DMS53 treated with DMSO at 0.1 percent for 48 hours (cell line): ENCODE data around the gene ASB2.

Source experiments
- DNase-seq: peaks from one replicate; lab custom pipeline; 2025; ENCODE audit not compliant: unreplicated experiment; lab: John Stamatoyannopoulos, UW

ASB2 gene

DNA sequence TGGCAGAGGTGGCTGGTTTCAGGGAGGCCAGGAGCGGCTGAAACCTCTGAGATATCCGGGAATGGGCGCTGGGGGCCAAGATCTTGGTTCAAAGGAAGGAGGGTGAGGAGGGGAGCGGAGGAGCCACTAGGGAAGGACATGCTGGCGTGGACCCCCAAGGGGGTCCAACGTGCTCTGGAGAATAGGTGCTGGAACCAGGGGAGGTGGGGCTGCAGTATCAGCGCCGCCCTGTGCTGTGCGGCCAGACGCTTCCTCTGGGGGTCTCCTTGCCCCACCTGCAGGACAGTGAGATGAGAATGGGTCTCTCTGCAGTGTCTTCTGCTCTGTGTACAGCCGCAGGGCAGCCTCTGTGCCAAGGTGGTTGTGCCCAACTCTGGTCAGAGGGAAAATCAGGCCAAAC is 46.7 kb downstream of the ASB2 start:
- DNase-seq: no peak

DNA sequence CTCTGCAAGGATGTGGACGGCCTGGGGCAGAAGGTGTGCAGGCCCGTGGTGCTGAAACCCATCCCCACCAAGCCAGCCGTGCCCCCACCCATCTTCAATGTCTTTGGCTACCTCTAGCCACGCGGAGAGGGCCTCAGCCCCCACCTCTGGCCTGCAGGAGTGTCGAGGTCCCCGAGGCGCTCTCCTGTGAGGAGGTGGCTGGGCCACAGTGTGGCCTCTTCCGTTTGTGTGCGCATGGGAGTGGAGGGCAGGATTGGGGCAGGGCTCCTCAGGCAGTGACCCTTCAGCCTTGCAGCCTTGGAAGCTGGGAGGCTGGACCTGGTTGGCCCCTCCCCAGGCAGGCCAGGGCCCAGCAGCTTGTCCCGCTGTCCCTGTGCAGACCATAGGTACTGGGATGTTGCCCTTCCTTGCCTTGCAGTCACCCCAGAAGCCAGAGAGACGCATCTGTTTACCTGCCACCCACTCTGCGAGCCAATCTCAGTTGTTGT is 47.3 kb downstream of the ASB2 start:
- DNase-seq: no peak

DNA sequence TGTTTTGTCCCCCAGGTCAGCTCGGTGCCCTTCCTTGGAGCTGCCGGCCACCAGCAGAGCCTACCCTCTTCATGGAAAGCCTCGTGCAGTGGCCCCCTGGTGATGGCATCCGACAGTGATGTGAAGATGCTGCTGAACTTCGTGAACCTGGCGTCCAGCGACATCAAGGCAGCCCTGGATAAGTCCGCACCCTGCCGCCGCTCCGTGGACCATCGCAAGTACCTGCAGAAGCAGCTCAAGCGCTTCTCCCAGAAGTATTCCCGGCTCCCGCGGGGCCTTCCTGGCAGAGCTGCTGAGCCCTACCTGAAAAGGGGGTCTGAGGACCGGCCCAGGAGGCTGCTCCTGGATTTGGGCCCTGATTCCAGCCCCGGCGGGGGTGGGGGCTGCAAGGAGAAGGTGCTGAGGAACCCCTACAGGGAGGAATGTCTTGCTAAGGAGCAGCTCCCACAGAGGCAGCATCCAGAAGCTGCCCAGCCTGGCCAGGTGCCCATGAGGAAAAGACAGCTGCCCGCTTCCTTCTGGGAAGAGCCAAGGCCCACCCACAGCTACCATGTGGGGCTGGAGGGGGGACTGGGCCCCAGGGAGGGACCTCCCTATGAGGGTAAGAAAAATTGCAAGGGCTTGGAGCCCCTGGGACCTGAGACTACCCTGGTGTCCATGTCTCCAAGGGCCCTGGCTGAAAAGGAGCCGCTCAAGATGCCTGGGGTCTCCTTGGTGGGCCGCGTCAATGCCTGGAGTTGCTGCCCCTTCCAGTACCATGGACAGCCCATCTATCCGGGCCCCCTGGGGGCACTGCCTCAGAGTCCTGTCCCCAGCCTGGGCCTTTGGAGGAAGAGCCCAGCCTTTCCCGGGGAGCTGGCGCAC is 48.0 kb downstream of the ASB2 start:
- no peak for DNase-seq

DNA sequence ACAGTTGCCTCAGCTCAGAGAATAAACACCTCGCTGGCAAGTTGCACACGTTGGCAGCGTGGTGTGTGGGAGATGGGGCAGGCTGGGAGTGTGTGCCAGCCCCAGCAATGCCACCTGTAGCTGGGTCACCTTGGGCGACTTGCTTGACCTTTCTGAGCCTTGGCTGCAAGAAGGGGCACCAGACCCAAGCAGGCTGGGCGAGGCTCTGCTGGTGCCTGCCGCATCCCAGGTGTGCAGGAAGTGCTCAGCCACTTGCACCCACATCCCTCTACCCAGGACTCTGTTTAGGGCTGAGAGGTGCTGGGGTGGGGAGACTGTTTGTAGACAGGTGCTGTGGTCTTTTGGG is 48.6 kb downstream of the ASB2 start:
- DNase-seq: no peak

DNA sequence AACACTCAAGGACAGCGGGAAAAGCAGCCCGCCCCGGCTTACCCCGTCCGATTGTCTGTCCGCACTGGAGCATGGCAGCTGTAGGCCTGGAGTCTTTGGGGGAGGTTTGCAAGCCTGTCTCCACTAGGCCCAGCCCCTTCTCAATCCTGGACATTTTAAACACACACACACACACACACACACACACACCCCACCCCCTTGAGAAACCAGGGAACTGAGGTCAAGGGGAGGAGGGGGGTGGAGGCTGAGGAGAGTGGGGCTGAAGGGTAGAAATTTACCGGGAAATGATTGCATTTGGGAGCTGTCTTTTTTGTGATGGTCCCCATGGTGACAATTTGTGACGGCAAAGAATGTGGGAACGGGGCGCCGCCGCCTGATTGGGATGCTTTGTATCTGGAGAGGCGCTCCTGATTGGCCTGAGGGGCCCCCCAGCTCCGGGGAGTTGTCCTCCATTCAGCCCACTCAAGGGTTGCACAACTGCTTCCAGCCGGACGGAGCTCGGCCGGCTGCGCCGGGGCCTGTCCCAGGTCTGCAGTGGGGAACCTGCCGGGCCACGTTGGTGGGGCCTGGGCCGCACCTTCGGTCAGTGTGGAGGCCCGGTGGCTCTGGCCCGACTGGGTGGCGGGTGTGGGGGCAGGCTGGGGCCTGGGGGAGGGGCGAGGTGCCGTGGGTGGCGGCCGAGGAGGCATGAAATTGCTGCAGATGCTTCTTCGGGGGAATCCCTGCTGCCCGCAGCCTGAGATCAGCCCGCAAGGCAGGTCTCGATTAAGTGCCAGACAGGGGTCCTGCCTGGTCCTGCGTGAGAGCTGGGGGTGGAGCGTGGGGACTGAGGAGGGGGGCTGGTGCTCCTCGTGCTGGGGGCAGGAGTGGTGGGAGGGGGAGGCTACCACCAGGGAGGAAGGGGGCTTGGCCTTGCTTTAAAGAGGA is 49.2 kb downstream of the ASB2 start, which contains the start of gene FAM181A:
Gene FAM181A, plus strand, starts transcription at position 472 of the 927 bp plus-strand sequence. CDS start 942 bp downstream, outside the sequence.
- no peak for DNase-seq

DNA sequence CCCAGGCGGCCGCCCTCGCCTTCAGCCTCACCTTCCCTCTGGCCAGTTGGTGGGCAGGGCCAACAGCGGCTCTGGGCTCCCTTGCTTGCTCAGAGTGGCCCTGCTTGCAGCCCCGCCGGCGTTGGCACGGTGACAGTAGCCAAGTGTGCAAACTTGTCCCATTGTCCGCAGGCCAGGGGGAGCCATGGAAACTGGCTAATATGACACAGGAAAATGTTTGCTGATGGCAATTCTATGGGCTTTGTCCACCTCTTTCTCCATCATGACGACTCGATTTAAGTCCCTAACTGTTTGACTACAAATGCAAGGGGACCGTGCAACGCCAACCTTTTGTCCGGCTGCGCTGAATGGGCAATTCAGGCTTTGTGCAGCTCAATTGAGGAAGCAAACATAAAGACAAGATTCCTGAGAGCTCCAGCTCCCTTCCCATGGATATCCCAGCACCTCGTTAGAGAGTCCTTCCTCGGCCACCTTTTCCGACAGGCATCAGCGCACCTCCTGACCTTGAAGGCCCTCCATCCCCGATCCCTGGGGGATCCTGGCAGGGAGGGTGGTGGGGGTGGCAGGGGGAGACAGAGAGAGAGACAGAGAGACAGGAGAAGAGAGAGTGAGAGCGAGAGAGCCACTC is 50.0 kb downstream of the ASB2 start:
- DNase-seq: no peak

DNA sequence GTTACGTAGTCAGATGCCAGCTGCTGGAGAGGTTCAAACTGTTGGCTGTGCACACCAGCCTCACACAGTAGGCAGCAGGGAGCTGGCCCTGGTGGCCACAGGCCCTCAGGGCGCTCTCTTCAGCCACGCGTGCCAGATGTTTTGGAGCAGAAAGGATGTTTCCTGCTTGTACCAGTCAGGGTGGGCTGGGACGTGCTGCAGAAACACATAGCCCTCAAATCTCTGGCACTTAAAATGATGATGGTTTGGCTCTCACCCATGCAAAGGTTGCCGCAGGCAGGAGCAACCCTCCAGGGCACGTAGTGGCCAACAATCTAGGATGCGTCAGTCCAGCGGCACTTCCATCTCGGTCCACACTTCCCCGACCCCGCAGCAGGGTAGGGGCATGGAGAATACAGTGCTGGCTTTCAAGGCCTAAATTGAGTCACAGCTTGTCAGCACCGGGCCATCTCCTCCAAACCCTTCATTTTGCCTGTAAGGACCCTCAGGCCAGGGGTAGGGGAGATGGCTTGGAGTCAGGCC is 50.9 kb downstream of the ASB2 start:
- no peak for DNase-seq

DNA sequence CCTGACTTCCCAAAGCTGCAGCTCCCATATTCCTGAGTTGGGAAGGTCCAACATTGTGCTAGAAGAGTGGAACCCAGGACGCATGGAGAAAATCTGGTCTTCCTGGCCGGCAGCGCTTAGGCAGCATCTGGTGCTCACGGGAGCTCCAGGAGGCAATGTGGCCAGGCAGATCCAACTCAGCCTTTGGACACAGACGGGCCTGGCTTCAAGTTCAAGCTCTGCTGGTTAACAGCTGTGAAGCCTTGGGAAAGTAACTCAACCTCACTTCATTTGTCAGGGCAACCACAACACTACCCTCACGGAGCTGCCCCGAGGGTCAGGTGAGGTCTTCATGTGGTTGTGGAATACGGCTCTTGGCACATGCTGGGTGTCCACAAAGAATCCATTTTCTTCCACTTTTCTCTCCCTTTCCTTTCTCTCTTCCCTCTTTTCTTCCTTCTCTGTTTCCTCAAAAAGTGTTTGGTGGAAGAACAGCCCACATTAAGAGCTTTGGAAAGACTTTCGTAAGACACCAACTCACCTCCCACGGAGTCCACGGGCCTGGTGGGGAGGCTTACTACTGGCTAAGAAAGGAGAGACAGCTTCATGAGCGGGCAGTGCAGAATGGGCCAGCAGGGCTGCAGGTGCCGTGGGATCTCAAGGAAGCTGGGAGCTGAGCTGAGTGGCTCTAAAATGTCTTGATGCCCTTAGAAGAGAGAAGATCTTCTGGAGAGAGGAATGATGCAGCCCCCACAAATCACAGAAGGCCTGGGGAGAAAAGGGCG is 51.6 kb downstream of the ASB2 start:
- no peak for DNase-seq

DNA sequence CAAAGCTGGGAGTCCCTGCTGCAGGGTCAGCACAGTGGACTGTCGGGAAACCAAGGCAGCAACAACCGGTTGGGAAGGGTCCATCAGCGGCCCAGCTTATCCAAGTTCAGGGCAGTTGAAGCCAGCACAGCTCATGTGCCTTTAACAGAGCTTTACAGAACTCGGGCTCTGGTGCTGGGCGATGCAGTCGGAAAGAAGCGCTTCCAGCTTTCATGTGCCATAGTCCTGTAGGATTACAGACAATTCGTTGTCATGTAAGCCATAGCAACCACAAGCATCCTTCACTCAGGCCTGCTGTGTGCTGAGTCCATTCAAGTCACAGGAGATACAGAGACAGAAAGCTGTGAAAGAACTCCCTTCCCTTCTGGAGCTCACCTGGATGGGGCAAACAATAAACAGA is 52.7 kb downstream of the ASB2 start:
- DNase-seq: no peak

DNA sequence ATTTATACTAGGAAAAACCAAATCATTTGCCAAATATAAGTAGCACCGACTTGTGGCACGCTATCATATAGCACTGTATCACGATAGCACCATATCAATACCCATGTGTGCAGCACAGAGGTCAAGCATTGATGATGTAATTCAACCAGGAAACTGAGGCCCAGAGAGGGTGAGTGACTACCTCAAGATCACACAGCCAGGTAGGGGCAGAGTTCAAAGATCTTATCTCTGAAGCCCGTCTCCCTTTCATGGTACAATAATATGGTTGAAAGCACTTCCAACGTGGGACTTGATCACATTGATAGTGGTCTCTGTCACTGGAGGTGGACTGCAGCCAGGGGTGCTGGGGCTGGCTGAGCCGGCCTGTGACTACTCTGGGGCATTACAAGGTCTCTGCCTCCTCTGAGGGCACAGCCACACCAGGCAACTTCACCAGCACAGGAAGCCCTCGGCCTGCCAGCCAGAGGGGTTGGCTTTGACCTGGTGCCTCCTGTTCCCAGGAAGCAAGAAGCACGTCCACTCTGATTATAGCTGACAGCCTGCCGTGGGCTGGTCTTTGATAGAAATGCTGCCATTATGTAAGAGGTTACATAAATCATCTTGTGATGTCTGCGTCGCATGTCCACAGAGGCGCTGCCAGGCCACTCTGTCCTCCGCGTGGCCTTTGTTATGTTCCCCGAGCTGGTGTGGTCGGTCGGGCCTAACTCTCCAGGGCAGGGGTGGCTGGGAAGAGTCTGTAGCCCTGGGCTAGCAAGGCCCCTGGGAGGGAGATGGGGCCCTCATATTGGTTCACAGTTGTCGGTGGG is 55.2 kb downstream of the ASB2 start:
- no peak for DNase-seq

DNA sequence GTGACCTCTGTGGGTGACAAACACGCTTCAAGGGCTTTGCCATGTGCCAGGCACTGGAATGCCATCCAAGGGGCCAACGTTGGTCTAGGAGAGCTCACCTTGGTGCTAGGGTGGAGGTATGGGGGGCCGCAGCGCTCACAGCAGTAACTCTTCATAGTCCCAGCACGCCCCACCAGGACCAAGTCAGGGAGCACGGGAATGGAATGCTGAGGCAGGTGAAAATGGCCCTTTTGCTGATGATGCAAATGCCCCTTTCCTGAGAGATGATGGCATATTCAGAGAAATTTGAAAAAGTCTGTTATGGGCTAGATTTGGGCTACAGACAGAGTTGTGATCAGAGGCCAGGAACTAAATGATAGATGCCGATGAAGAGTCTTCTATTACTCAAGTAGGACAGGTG is 59.2 kb downstream of the ASB2 start:
- no peak for DNase-seq

DNA sequence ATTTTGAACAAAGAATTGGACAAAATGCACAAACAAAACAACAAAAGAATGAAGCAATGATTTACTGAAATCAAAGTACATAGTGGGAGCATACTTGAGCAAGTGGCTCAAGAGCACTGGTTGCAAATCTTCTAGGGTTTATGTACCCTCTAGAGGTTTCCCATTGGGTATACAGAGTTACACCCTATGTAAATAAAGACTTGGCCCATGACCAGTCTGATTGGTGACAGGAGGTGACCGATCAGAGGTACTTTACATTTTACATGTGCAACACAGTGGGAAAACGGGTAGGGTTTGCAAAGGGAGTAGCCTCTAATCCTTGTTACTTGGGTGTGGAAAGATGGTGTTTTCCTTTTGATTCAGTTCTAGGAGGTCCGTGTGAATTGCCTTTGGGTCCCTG is 59.9 kb downstream of the ASB2 start:
- no peak for DNase-seq

DNA sequence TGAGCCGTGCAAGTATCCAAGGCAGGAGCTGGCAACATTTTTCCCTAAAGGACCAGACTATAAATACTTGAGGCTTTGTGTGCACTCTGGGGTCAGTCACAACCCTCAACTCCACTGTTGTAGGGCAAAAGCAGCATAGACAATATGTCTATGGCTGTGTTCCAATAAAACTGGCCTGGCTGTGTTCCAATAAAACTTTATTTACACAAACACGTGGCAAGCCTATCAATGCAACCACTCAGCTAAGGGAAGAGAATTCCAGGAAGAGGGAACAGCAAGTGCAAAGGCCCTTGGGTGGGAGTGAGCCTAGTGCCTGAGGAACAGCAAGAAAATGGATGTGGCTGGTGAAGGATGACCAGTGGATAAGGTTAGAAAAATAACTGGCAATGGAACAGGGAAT is 60.6 kb downstream of the ASB2 start:
- no peak for DNase-seq

DNA sequence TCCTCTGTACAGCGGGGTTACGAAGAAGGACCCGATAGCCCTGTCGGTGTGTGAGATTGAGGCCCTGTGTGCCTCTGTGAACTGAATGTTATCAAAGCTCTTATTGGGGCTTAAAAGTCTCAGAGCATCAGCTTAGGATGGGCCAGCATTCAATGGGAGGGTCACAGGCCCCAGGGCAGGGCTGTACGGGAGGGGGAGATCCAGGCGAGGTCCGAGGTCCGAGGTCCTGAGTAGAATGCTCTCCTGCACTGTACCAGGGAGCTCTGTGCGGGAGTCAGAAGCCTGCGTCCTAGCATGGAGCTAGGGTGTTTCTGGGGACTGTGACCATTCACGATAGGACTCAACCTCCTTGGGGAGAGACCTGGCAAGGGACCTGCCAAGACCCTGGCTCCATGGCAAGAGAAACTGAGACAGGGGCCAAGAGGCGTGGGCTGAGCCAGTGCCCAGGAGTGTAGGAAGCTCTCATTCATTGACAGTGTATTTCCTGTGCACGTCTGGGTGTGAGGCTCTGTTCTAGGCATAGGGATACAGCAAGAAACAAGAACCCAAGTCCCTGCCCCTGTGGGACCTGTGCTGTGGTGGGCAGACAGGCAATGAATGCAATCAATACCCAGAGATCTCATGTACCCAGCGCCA is 61.2 kb downstream of the ASB2 start:
- no peak for DNase-seq

DNA sequence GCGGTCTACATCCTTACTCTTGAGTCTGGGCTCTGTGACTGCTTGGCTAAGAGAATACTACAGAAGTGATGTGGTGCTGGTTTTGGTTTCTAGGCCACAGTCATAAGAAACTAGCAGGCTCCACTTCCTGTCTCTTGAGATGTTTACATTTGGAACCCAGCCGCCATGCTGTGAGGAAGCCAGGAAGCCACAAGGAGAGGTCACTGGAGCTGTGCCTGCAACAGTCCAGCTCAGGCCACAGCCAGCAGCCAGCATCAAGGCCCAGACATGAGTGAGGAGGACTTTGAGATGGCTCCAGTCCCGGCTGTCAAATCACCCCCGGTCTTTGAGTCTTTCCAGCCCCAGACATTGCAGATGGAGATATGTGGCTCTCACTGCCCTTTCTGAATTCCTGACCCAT is 62.1 kb downstream of the ASB2 start:
- no peak for DNase-seq

DNA sequence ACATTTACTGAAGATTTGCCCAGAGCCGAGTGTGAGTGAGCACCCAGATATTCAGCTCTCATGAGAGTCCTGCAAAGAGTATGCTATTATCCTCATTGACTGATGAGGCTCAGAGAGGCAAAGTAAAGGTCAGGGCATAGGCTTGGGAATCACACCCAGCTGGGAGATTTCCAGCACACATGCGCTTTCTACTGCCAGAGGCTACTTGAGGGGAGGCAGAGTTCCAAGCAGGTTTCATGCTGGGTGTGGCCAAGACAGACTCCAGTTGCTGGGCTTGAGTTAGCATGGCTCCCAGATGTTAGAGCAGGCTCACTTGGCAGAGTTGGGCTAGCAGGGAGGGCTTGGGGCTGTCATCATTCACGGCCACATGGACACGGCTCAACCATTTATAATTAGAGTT is 63.6 kb downstream of the ASB2 start:
- DNase-seq: no peak

DNA sequence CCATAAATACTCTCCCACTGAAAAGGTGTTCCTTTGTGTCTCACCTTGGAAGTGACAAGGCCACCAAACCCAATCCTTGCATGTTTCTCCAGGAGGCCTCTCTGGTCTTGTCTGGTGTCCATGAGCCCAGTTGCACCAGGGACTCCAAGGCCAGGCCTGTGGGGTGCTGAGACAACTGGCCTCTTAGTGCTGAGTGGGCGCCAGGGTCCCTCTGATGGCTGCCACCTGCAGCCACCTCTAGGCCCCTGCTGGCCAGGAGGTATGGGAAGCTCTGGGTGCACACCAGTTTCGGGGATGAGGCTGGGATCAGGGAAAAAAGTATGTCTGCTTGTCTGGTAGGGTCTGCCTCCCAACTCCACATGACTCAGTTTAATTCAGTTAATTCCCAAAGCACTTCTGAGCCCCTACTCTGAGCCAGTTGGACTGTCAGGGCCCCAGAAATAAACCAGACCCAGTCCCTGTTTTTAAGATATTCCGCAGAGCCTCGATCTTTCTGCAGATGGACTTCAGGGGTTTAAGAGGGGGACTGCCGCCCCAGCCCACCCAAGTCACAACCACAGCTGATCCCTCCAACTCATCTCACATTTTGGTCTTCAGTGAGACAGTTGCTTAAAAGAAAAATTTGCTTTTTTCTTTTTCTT is 64.3 kb downstream of the ASB2 start:
- DNase-seq: no peak

DNA sequence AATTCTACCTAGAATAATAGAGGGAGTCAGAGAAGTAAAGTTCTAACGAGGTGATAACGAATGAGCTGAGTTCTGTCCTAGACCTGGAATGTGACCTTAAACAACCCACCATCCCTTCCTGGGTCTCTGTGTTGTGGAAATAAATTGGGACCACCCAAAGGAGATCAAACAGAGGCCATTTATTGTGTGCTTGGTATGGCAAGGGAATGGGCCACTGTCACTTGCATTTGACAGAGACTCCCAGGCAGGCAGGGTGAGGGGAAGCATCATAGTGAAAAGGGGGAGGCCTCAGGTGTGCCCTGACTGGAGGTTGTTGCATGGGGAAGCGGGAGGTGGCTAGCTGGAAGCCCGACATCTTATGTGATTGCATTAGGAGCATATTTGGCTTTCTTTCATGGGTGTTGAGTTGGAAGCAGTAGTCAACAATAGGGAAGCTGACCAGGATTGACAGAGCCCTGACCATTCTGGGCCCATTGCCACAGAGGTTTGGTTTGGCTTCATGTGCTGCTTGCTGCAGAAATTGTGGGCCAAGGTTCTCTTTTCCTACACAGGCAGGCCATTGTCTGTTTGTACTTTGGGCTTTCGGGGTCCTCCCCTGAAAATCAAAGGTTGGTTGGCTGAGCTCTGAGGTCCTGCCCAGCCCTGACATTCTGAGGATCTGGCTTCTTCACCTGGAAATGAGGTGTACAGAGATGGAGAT is 66.8 kb downstream of the ASB2 start:
- DNase-seq: no peak
